ENCODE measurements around the gene ANKS1B. TPM values are rescaled to one million over a fixed set of nuclear protein-coding genes. Genes with fewer than 3 reads are reported as not detected.

The ANKS1B gene
- total RNA-seq, 4 donors from 2014 or later: 0.88 to 10.7 (median 4.4) TPM

DNA sequence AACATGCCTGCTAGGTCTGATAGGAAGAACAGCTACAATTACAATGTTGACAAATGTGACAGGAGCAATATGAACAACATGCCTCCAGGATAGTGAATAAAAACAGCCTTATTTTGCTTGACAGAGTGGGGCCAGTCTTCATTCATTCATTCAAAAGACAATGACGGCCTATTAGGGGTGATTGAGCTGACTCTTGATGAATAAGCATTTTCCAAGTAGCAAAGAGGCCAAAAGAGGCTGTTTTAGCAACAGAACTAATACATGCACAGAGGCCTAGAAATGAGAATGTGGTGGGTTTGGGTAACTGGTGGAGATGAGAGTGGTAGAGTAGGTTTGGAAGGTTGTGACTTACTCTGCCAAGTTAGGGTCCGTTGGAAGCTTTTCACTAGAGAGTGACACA lies 1201.3 kb downstream of the ANKS1B start:
- no peak for DNase-seq
- TF ChIP-seq POLR2A (IDR thresholded peaks at IDR 0.05): no peak
- TF ChIP-seq, protein P1, sequence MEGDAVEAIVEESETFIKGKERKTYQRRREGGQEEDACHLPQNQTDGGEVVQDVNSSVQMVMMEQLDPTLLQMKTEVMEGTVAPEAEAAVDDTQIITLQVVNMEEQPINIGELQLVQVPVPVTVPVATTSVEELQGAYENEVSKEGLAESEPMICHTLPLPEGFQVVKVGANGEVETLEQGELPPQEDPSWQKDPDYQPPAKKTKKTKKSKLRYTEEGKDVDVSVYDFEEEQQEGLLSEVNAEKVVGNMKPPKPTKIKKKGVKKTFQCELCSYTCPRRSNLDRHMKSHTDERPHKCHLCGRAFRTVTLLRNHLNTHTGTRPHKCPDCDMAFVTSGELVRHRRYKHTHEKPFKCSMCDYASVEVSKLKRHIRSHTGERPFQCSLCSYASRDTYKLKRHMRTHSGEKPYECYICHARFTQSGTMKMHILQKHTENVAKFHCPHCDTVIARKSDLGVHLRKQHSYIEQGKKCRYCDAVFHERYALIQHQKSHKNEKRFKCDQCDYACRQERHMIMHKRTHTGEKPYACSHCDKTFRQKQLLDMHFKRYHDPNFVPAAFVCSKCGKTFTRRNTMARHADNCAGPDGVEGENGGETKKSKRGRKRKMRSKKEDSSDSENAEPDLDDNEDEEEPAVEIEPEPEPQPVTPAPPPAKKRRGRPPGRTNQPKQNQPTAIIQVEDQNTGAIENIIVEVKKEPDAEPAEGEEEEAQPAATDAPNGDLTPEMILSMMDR (IDR thresholded peaks at IDR 0.05): no peak
- Histone ChIP-seq H3K36me3 (no peaks in the 10 kb centered on the region), H3K9me3 (no peaks in the 10 kb centered on the region), H3K4me3 (no peak overlapping the region), H3K27me3 (no peaks in the 10 kb centered on the region), H3K27ac (no peak overlapping the region), H3K4me1 (no peaks in the 10 kb centered on the region)

DNA sequence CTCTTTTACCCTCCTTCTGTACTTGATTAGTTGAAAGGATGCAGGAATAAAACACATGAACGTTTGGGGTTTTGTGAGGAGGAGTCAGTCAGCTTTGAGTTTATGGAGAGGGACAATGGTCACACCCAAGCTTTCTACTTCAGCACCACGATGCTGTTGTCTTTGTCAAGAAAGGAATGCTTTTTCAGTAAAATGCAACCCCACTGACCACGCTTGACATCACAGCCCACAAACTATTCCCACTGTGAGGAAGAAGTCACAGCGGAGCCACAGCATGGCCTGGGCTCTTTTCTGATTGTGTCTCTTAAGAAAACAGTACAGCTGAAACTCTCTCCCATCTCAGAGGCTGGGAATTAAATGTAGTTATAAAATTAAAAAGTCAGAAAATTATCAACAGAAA lies 1204.5 kb downstream of the ANKS1B start:
- Histone ChIP-seq H3K9me3 (no peaks in the 10 kb centered on the region), H3K4me1 (no peaks in the 10 kb centered on the region), H3K27me3 (no peaks in the 10 kb centered on the region), H3K36me3 (no peaks in the 10 kb centered on the region), H3K27ac (no peak overlapping the region), H3K4me3 (no peak overlapping the region)
- DNase-seq: no peak
- no peak for TF ChIP-seq POLR2A (IDR thresholded peaks at IDR 0.05)
- TF ChIP-seq, protein P1 (IDR thresholded peaks at IDR 0.05): no peak

DNA sequence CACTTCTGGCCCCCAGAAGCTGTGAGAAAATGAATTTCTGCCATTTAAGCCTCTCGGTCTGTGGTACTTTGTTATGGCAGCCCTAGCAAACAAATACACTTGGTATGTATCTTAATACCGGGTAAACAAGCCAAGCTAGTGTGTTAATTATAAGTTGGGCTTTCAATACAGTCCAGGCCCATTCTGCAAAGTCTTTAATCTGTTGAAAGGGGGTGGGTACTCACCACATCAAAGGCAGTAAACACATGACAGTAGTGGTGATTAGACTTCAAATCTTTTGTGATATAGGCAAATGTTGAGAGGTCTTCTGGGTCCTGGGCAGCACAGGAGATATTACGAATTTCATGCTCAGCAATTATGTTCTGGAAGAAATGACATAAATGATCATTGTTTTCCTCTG lies 1211.9 kb downstream of the ANKS1B start:
- Histone ChIP-seq H3K27me3 (no peaks in the 10 kb centered on the region), H3K4me3 (no peak overlapping the region), H3K4me1 (no peaks in the 10 kb centered on the region), H3K9me3 (no peaks in the 10 kb centered on the region), H3K27ac (no peak overlapping the region), H3K36me3 (no peaks in the 10 kb centered on the region)
- no peak for DNase-seq
- no peak for TF ChIP-seq POLR2A (IDR thresholded peaks at IDR 0.05)
- TF ChIP-seq, protein P1 (IDR thresholded peaks at IDR 0.05): no peak

DNA sequence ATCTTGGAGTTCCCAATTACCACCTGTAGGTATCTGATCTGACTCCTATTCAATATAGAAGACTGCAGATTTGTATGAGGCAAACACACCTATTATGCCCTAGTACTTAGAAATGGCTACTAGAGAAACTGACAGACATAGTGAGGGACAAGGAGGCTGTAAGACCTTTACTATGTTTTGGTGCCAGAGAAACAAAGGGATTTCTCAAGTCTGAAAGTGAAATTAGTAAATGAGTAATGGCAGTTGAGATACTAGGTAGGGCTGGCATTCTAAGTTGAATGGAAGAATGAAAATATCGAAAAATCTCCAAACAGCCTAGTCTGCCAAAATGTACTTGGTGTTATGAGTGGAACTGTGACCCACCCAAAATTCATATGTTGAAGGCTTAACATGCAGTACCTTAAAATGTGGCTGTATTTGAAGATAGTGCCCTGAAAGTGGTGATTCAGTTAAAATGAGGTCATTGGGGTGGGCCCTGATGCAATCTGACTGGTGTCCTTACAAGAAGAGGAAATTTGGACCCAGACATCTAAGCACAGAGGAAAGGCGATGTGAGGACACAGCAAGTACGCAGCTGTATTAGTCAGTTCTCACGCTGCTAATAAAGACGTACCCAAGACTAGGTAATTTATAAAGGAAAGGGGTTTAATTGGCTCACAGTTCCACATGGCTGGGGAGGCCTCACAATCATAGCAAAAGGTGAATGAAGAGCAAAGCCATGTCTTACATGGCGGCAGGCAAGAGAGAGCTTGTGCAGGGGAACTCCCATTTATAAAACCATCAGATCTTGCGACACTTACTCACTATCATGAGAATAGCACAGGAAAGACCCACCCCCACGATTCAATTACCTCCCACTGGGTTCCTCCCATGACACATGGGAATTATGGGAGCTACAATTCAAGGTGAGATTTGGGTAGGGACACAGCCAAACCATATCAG lies 1212.7 kb downstream of the ANKS1B start:
- H3K36me3 ChIP-seq: no peaks in the 10 kb centered on the region
- no peak for TF ChIP-seq POLR2A (IDR thresholded peaks at IDR 0.05)
- TF ChIP-seq, protein P1 (IDR thresholded peaks at IDR 0.05): no peak

DNA sequence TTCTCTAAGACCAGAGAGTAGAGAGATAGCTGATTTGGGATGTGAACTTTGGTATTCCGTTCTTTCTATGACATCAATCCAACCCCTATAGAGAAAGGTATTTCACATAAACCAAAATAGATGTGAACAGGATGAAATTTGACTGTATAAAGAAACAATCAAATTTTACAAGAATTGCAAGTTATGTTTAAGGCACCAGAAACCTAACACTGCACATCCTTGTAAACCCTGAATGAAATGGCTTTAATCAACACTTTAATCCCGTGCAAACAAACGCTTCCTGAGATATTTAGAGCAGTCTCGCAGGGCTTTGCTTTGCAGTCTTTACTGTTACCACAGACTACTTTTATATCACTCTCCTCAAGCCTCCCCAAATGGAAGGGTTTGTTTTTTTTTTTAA lies 1214.5 kb downstream of the ANKS1B start:
- H3K27ac ChIP-seq: no peak overlapping the region
- H3K9me3 ChIP-seq: no peaks in the 10 kb centered on the region
- no peaks in the 10 kb centered on the region for H3K4me1 ChIP-seq
- TF ChIP-seq POLR2A (IDR thresholded peaks at IDR 0.05): no peak
- TF ChIP-seq, protein P1 (IDR thresholded peaks at IDR 0.05): no peak
- no peaks in the 10 kb centered on the region for H3K27me3 ChIP-seq
- no peaks in the 10 kb centered on the region for H3K36me3 ChIP-seq
- no peak overlapping the region for H3K4me3 ChIP-seq
- DNase-seq: no peak

More for the DNA sequence above, 1212.7 kb downstream of the ANKS1B start:
- no peak for DNase-seq
- H3K4me3 ChIP-seq: no peak overlapping the region
- H3K27me3 ChIP-seq: no peaks in the 10 kb centered on the region
- H3K9me3 ChIP-seq: no peaks in the 10 kb centered on the region
- no peaks in the 10 kb centered on the region for H3K4me1 ChIP-seq
- H3K27ac ChIP-seq: no peak overlapping the region

Data from Peyer's patch (tissue), 4 donors.